Ectodermal cell (in vitro differentiated cells): ENCODE data around the gene PGAP1. TPM values are rescaled to one million over a fixed set of nuclear protein-coding genes. Genes with fewer than 3 reads are reported as not detected.

Experiments used
- H3K27ac ChIP-seq: 2 replicates; pipeline ENCODE4 v1.7.0; 2013; ENCODE audit warnings: mild to moderate bottlenecking, low read depth, low read length; ENCODE audit not compliant: insufficient read depth, poor library complexity, severe bottlenecking
- H3K27me3 ChIP-seq: 2 replicates; pipeline ENCODE4 v1.7.0; 2013; ENCODE audit warnings: mild to moderate bottlenecking, low read length; ENCODE audit not compliant: insufficient read depth, control insufficient read depth, poor library complexity, severe bottlenecking
- H3K36me3 ChIP-seq: one replicate; pipeline ENCODE4 v1.7.0; 2013; ENCODE audit warnings: low read length; ENCODE audit not compliant: control insufficient read depth, insufficient read depth
- H3K4me1 ChIP-seq: one replicate; pipeline ENCODE4 v1.7.0; 2013; ENCODE audit warnings: low read length; ENCODE audit not compliant: control insufficient read depth, insufficient read depth
- H3K4me3 ChIP-seq: 2 replicates; pipeline ENCODE4 v1.7.0; 2013; ENCODE audit warnings: low read depth, low read length, control low read depth; ENCODE audit not compliant: insufficient read depth
- H3K9me3 ChIP-seq: 2 replicates; pipeline ENCODE4 v1.7.0; 2013; ENCODE audit warnings: mild to moderate bottlenecking, low read length, moderate library complexity; ENCODE audit not compliant: control insufficient read depth
- WGBS, 2 experiments: methylation state at CpG; one replicate each; pipeline ENCODE4 v1.1.7; 2013; ENCODE audit warnings: missing lambda C conversion rate in 2 of 2; 5-methylcytosine and 5-hydroxymethylcytosine counted together
- polyA plus RNA-seq, 4 experiments: library from polyadenylated mRNA; stranded (reverse); fragments of 50-300 nt; gene quantifications; one replicate each; pipeline ENCODE4 v1.2.3, GENCODE V29; 2013

PGAP1 gene
- 51.9 TPM for polyA plus RNA-seq (2013, experiment 1 of 4)
- 73.9 TPM for polyA plus RNA-seq (2013, experiment 2 of 4)
- 51.0 TPM for polyA plus RNA-seq (2013, experiment 3 of 4)
- polyA plus RNA-seq (2013, experiment 4 of 4): 58.6 TPM

- Histone ChIP-seq H3K9me3 (no peaks in the 10 kb centered on the region), H3K4me1 (peaks cover 3% of the 10 kb centered on the region), H3K27ac (peak within 1 kb of the TSS; percentile 96), H3K27me3 (no peaks in the 10 kb centered on the region), H3K4me3 (peak within 1 kb of the TSS; percentile 98), H3K36me3 (no peaks in the 10 kb centered on the region)
- 0 to 1% methylated on average over 62 of the region's 62 CpGs for WGBS, 2 experiments
Measured at GRCh38 chr2:196926562-196927375, at the start of gene PGAP1. Gene PGAP1 (minus strand): TSS chr2:196926707. CDS start chr2:196926616, 91 bp downstream.

GRCh38 chr2:196974970-196975369 is 48.5 kb upstream of the PGAP1 start:
- no peaks in the 10 kb centered on the region for H3K27me3 ChIP-seq
- no peaks in the 10 kb centered on the region for H3K9me3 ChIP-seq
- WGBS, 2 experiments: 100% methylated on average over 1 of the region's 1 CpG; no CpG with 5 or more reads in 1 of the 2 experiments
- no peak overlapping the region for H3K4me3 ChIP-seq
- H3K4me1 ChIP-seq: peaks cover 10% of the 10 kb centered on the region
- no peaks in the 10 kb centered on the region for H3K36me3 ChIP-seq
- H3K27ac ChIP-seq: no peak overlapping the region

GRCh38 chr2:196971574-196972279 is 45.2 kb upstream of the PGAP1 start:
- Histone ChIP-seq H3K4me3 (no peak overlapping the region), H3K27ac (no peak overlapping the region), H3K27me3 (no peaks in the 10 kb centered on the region), H3K4me1 (peaks cover 15% of the 10 kb centered on the region), H3K9me3 (no peaks in the 10 kb centered on the region), H3K36me3 (no peaks in the 10 kb centered on the region)
- 70 to 91% methylated on average over 2 to 3 of the region's 3 CpGs for WGBS, 2 experiments

- 93 to 97% methylated on average over 4 of the region's 4 CpGs for WGBS, 2 experiments
- Histone ChIP-seq H3K9me3 (no peaks in the 10 kb centered on the region), H3K4me1 (peaks cover 25% of the 10 kb centered on the region), H3K27me3 (no peaks in the 10 kb centered on the region), H3K4me3 (no peak overlapping the region), H3K27ac (no peak overlapping the region), H3K36me3 (no peaks in the 10 kb centered on the region)
Measured at GRCh38 chr2:196970099-196970498, 43.6 kb upstream of the PGAP1 start.

- no peaks in the 10 kb centered on the region for H3K9me3 ChIP-seq
- H3K4me3 ChIP-seq: no peak overlapping the region
- no peak overlapping the region for H3K27ac ChIP-seq
- no peaks in the 10 kb centered on the region for H3K36me3 ChIP-seq
- H3K4me1 ChIP-seq: peaks cover 25% of the 10 kb centered on the region
- no peaks in the 10 kb centered on the region for H3K27me3 ChIP-seq
- WGBS, 2 experiments: 96 to 100% methylated on average over 1 of the region's 1 CpG
Measured at GRCh38 chr2:196968516-196968915, 42.0 kb upstream of the PGAP1 start.

GRCh38 chr2:196967775-196968174 is 41.3 kb upstream of the PGAP1 start:
- WGBS, 2 experiments: 94 to 98% methylated on average over 3 of the region's 3 CpGs
- Histone ChIP-seq H3K4me3 (no peak overlapping the region), H3K27ac (no peak overlapping the region)

GRCh38 chr2:196967116-196967515 is 40.6 kb upstream of the PGAP1 start:
- 11 to 17% methylated on average over 7 of the region's 7 CpGs for WGBS, 2 experiments
- Histone ChIP-seq H3K36me3 (no peaks in the 10 kb centered on the region), H3K4me3 (no peak overlapping the region), H3K9me3 (no peaks in the 10 kb centered on the region), H3K4me1 (peaks cover 24% of the 10 kb centered on the region), H3K27ac (no peak overlapping the region), H3K27me3 (no peaks in the 10 kb centered on the region)

More at GRCh38 chr2:196967775-196968174, 41.3 kb upstream of the PGAP1 start:
- no peaks in the 10 kb centered on the region for H3K36me3 ChIP-seq
- H3K9me3 ChIP-seq: no peaks in the 10 kb centered on the region
- peaks cover 25% of the 10 kb centered on the region for H3K4me1 ChIP-seq
- H3K27me3 ChIP-seq: no peaks in the 10 kb centered on the region

GRCh38 chr2:196966061-196966460 is 39.6 kb upstream of the PGAP1 start:
- Histone ChIP-seq H3K9me3 (no peaks in the 10 kb centered on the region), H3K27me3 (no peaks in the 10 kb centered on the region), H3K4me1 (peaks cover 15% of the 10 kb centered on the region), H3K36me3 (no peaks in the 10 kb centered on the region), H3K27ac (no peak overlapping the region), H3K4me3 (no peak overlapping the region)
- WGBS, 2 experiments: 100% methylated on average over 1 of the region's 3 CpGs; no CpG with 5 or more reads in 1 of the 2 experiments

- Histone ChIP-seq H3K9me3 (no peaks in the 10 kb centered on the region), H3K4me3 (no peak overlapping the region), H3K4me1 (peaks cover 15% of the 10 kb centered on the region), H3K36me3 (no peaks in the 10 kb centered on the region), H3K27ac (no peak overlapping the region), H3K27me3 (no peaks in the 10 kb centered on the region)
- WGBS, 2 experiments: 65 to 70% methylated on average over 4 of the region's 4 CpGs
Measured at GRCh38 chr2:196965651-196966050, 39.1 kb upstream of the PGAP1 start.

GRCh38 chr2:196963961-196964360 is 37.5 kb upstream of the PGAP1 start:
- H3K36me3 ChIP-seq: no peaks in the 10 kb centered on the region
- peaks cover 15% of the 10 kb centered on the region for H3K4me1 ChIP-seq
- 88 to 91% methylated on average over 1 of the region's 1 CpG for WGBS, 2 experiments
- no peak overlapping the region for H3K4me3 ChIP-seq
- H3K27me3 ChIP-seq: no peaks in the 10 kb centered on the region
- H3K9me3 ChIP-seq: no peaks in the 10 kb centered on the region
- no peak overlapping the region for H3K27ac ChIP-seq
